SK-N-SH (cell line): ENCODE measurements around the gene TRPC4AP. TPM values are rescaled to one million over a fixed set of nuclear protein-coding genes. Genes with fewer than 3 reads are reported as not detected.
A peak's percentile ranks its signal among the peaks of the same experiment; 100 is the strongest.

Experiments
- CTCF ChIA-PET: fragments of 300-600, 350-600 bp; formaldehyde crosslinking; extraction: SDS; loops from one replicate; lab custom pipeline; 2021; lab: Yijun Ruan, JAX
- POLR2A ChIA-PET: fragments of 350-600 bp; sonication (Branson Sonifier 250); formaldehyde crosslinking; extraction: SDS; loops from one replicate; lab custom pipeline; 2020; ENCODE audit warnings: antibody characterized with exemption, inconsistent platforms; lab: Yijun Ruan, JAX
- DNase-seq: peaks from one replicate; pipeline ENCODE4 v3.0.0; 2012
- H2AFZ ChIP-seq: fragments of 200-600 bp; sonication (generic); 2 replicates; pipeline ENCODE4 v1.8.1; 2016; ENCODE audit warnings: antibody characterized with exemption, mild to moderate bottlenecking, low read depth
- H3F3A ChIP-seq: fragments of 200-600 bp; sonication (generic); replicated peaks from 2 replicates; pipeline ENCODE3; 2016; ENCODE audit warnings: antibody characterized with exemption, mild to moderate bottlenecking; ENCODE audit not compliant: insufficient read depth
- H3K27ac ChIP-seq, 2 experiments: fragments of 200-500 bp in 1 of 2; fragments of 200-600 bp in 1 of 2; sonication (Bioruptor generic) in 1 of 2; sonication (generic), shearing (Covaris generic) in 1 of 2; 2 replicates each; pipeline versions ENCODE4 v1.5.1 to v1.6.1; 2014 to 2016; ENCODE audit warnings: low read depth in 2 of 2, inconsistent platforms in 1 of 2, low read length in 1 of 2, mild to moderate bottlenecking in 1 of 2, mixed read lengths in 1 of 2
- H3K27me3 ChIP-seq: fragments of 200-600 bp; sonication (generic), shearing (Covaris generic); 2 replicates; pipeline ENCODE4 v1.6.1; 2016; ENCODE audit warnings: mixed run types; ENCODE audit not compliant: insufficient read depth
- H3K36me3 ChIP-seq, 2 experiments: fragments of 200-500 bp in 1 of 2; fragments of 200-600 bp in 1 of 2; sonication (Bioruptor generic) in 1 of 2; sonication (generic) in 1 of 2; replicated peaks in 1 of 2; 2 replicates each; pipeline versions ENCODE3 to v1.5.1; 2014 to 2016; ENCODE audit warnings: low read length in 1 of 2, mild to moderate bottlenecking in 1 of 2; ENCODE audit not compliant: insufficient read depth in 2 of 2, control insufficient read depth in 1 of 2
- H3K4me1 ChIP-seq, 2 experiments: fragments of 200-500 bp in 1 of 2; fragments of 200-600 bp in 1 of 2; sonication (Bioruptor generic) in 1 of 2; sonication (generic), shearing (Covaris generic) in 1 of 2; 2 replicates each; pipeline versions ENCODE4 v1.5.1 to v1.6.1; 2014 to 2016; ENCODE audit warnings: low read depth in 1 of 2, low read length in 1 of 2, mixed run types in 1 of 2; ENCODE audit not compliant: insufficient read depth in 2 of 2, control insufficient read depth in 1 of 2
- H3K4me2 ChIP-seq: fragments of 200-600 bp; sonication (generic), shearing (Covaris generic); 2 replicates; pipeline ENCODE4 v1.6.1; 2017; ENCODE audit warnings: mixed run types
- H3K4me3 ChIP-seq, 2 experiments: fragments of 200-500 bp in 1 of 2; fragments of 200-600 bp in 1 of 2; sonication (Bioruptor generic) in 1 of 2; sonication (generic), shearing (Covaris generic) in 1 of 2; 2 replicates each; pipeline versions ENCODE4 v1.5.1 to v1.8.1; 2014 to 2016; ENCODE audit warnings: low read depth in 2 of 2, inconsistent platforms in 1 of 2, low read length in 1 of 2, mild to moderate bottlenecking in 1 of 2, mixed read lengths in 1 of 2, moderate library complexity in 1 of 2
- H3K79me2 ChIP-seq: fragments of 200-600 bp; sonication (generic); 2 replicates; pipeline ENCODE4 v1.8.1; 2017; ENCODE audit warnings: mild to moderate bottlenecking; ENCODE audit not compliant: insufficient read depth
- H3K9ac ChIP-seq: fragments of 200-600 bp; sonication (generic); 2 replicates; pipeline ENCODE4 v1.6.1; 2017; ENCODE audit warnings: mixed run types
- H3K9me2 ChIP-seq: fragments of 200-600 bp; sonication (generic); 2 replicates; pipeline ENCODE4 v1.6.1; 2017; ENCODE audit warnings: mixed run types
- H3K9me3 ChIP-seq: fragments of 200-600 bp; sonication (generic); 2 replicates; pipeline ENCODE4 v1.6.1; 2017; ENCODE audit warnings: mixed run types, mild to moderate bottlenecking, moderate library complexity
- H4K20me1 ChIP-seq: fragments of 200-600 bp; sonication (generic); 2 replicates; pipeline ENCODE4 v1.6.1; 2017; ENCODE audit warnings: mild to moderate bottlenecking, mixed run types; ENCODE audit not compliant: insufficient read depth
- CHD2 ChIP-seq: fragments of 150-350 bp; IDR thresholded peaks from 2 replicates; pipeline ENCODE4 v1.6.1; 2018; ENCODE audit warnings: low read length; ENCODE audit not compliant: partially characterized antibody
- ELF1 ChIP-seq: IDR thresholded peaks from 2 replicates; pipeline ENCODE4 v1.4.0; 2012
- EP300 ChIP-seq, 2 experiments: IDR thresholded peaks; 2 replicates each; pipeline versions ENCODE4 v1.4.0 to v1.6.1; 2012; ENCODE audit warnings: borderline replicate concordance in 1 of 2, low read depth in 1 of 2, low read length in 1 of 2
- FOXJ3 ChIP-seq: sonication (generic); formaldehyde crosslinking; IDR thresholded peaks from 2 replicates; pipeline ENCODE4 v1.5.1; 2020; ENCODE audit warnings: mild to moderate bottlenecking, missing genetic modification reagents
- GABPA ChIP-seq: IDR thresholded peaks from 2 replicates; pipeline ENCODE4 v1.4.0; 2012; ENCODE audit warnings: low read depth, mild to moderate bottlenecking
- GATA2 ChIP-seq: sonication (generic); formaldehyde crosslinking; IDR thresholded peaks from 2 replicates; pipeline ENCODE4 v1.5.0; 2020; ENCODE audit warnings: mild to moderate bottlenecking, missing genetic modification reagents
- JUND ChIP-seq: IDR thresholded peaks from 2 replicates; pipeline ENCODE4 v1.4.0; 2012
- NFIC ChIP-seq: IDR thresholded peaks from 2 replicates; pipeline ENCODE4 v1.4.0; 2012; ENCODE audit warnings: borderline replicate concordance
- NRF1 ChIP-seq: IDR thresholded peaks from 2 replicates; pipeline ENCODE4 v1.6.1; 2012; ENCODE audit warnings: low read depth, mild to moderate bottlenecking, low read length
- POLR2AphosphoS5 ChIP-seq: IDR thresholded peaks from 2 replicates; pipeline ENCODE4 v1.6.1; 2012; ENCODE audit warnings: low read depth, low read length
- RCOR1 ChIP-seq: fragments of 150-350 bp; IDR thresholded peaks from 2 replicates; pipeline ENCODE4 v1.6.1; 2017; ENCODE audit warnings: antibody characterized with exemption, low read length
- REST ChIP-seq: IDR thresholded peaks from 2 replicates; pipeline ENCODE4 v1.6.1; 2012; ENCODE audit warnings: mild to moderate bottlenecking, low read depth, low read length, moderate library complexity
- RFX5 ChIP-seq: IDR thresholded peaks from 2 replicates; pipeline ENCODE4 v1.6.1; 2012; ENCODE audit warnings: mild to moderate bottlenecking, improper control_type of control experiment, low read length
- SIN3A ChIP-seq: IDR thresholded peaks from 2 replicates; pipeline ENCODE4 v1.6.1; 2012; ENCODE audit warnings: low read depth, mild to moderate bottlenecking, low read length, moderate library complexity, borderline replicate concordance
- SMC3 ChIP-seq: IDR thresholded peaks from 2 replicates; pipeline ENCODE4 v1.6.1; 2012; ENCODE audit warnings: low read depth, low read length, improper control_type of control experiment
- TAF1 ChIP-seq: IDR thresholded peaks from 2 replicates; pipeline ENCODE4 v1.6.1; 2012; ENCODE audit warnings: low read depth, mild to moderate bottlenecking, low read length, moderate library complexity, borderline replicate concordance
- TCF12 ChIP-seq: IDR thresholded peaks from 2 replicates; pipeline ENCODE4 v1.4.0; 2012
- TEAD4 ChIP-seq: IDR thresholded peaks from 2 replicates; pipeline ENCODE4 v1.4.0; 2012; ENCODE audit warnings: mild to moderate bottlenecking, borderline replicate concordance; ENCODE audit not compliant: insufficient read depth
- YY1 ChIP-seq: IDR thresholded peaks from 2 replicates; pipeline ENCODE4 v1.4.0; 2012; ENCODE audit warnings: low read depth, mild to moderate bottlenecking
- WGBS: methylation state at CpG from one replicate; pipeline ENCODE4 v1.1.6; 2017; ENCODE audit warnings: low lambda C conversion rate; 5-methylcytosine and 5-hydroxymethylcytosine counted together
- polyA plus RNA-seq, 3 experiments: library from polyadenylated mRNA; depleted of rRNA; stranded (reverse); fragments of >200 nt; gene quantifications; 2 replicates each; pipeline ENCODE4 v1.2.3, GENCODE V29; 2012

Gene TRPC4AP
- polyA plus RNA-seq, 1 of the 3 experiments (the other 2 are of a cell fraction), result 57.4 TPM

GRCh38 chr20:35092524-35093266 lies at the start of gene TRPC4AP (continued):
- TF ChIP-seq REST, result peak; percentile 33; the same call in 1 of the 2 replicates
- TF ChIP-seq JUND, result no peak; the same call in 1 of the 2 replicates
- TF ChIP-seq GATA2, result no peak
- TF ChIP-seq YY1, result peak; percentile 91
- peak; percentile 72 for TF ChIP-seq CHD2
- peak; percentile 93 for TF ChIP-seq SIN3A
- TF ChIP-seq POLR2AphosphoS5, result peak; percentile 90
- TF ChIP-seq TCF12, result no peak
- peak; percentile 85 for TF ChIP-seq TAF1

DNA sequence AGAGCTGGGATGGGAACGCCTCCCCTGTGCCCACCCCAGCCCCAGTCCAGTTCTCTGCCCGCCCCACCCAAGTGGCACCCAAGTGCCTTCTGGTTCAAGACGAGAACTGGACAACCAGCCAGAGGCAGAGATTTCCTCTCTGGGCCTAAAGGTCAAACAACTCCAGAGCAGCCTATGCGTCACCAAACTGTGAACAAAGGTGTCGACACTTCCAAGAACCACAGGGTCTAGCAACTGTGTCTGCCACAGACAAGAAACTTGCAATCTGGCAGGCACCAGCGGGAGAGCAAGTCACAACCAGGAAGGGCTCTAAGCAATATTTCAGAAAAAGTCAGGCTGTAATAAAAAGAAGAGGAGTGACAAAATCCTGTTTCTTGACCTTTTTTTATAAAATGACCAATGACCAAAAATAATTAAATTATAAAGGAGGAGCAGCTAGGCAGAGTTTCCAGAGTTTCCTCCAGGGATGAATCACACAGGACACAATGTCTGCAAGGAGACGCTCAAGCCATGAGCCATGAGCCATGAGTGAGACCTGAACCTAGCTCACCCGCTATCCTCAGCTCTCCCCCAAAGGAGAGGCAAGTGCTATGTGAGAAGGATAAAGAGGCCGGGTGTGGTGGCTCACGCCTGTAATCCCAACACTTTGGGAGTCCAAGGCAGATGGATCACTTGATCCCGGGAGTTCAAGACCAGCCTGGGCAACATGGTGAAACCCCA lies 43.4 kb upstream of the TRPC4AP start:
- ChIA-PET CTCF (interaction anchor here (1.7 to 4.1 kb wide), 2 partner anchors 9 to 40 kb away, joined by 5 to 15 read pairs; no protein-coding TSS in a partner anchor), POLR2A (no interaction called here)
- Histone ChIP-seq H3K79me2 (no peaks in the 10 kb centered on the region), H3K9me3 (no peaks in the 10 kb centered on the region), H3K27me3 (no peaks in the 10 kb centered on the region), H3K4me2 (no peak overlapping the region), H3K9ac (no peak overlapping the region), H3K27ac (no peak overlapping the region), H3K9me2 (no peaks in the 10 kb centered on the region), H3K4me3 (no peak overlapping the region), H3K36me3 (peaks cover 20 to 29% of the 10 kb centered on the region in 2 experiments), H2AFZ (no peak overlapping the region), H3F3A (peaks cover 4% of the 10 kb centered on the region), H3K4me1 (no peaks in the 10 kb centered on the region), H4K20me1 (no peaks in the 10 kb centered on the region)
- no peak for DNase-seq
- 86% methylated on average over 11 of the region's 11 CpGs for WGBS
- no peak for TF ChIP-seq RFX5
- TF ChIP-seq FOXJ3 (CRISPR knock-in tag), result no peak
- no peak for TF ChIP-seq EP300 (IDR thresholded peaks at IDR 0.05; ENCODE audit: borderline replicate concordance in 1 of 2, low read depth in 1 of 2, low read length in 1 of 2)
- TF ChIP-seq ELF1, result no peak
- no peak for TF ChIP-seq YY1
- no peak for TF ChIP-seq RCOR1
- TF ChIP-seq NRF1, result no peak
- no peak for TF ChIP-seq SMC3
- no peak for TF ChIP-seq NFIC
- no peak for TF ChIP-seq GABPA
- no peak for TF ChIP-seq TEAD4
